NB4 (cell line): ENCODE measurements around the gene MEF2A.

ENCODE experiments used
- DNase-seq: peaks from one replicate; pipeline ENCODE4 v3.0.0; 2010; ENCODE audit warnings: low read depth
- H3K4me3 ChIP-seq: one replicate; pipeline ENCODE4 v1.5.1; 2011; ENCODE audit warnings: mild to moderate bottlenecking, low read depth, low read length, moderate library complexity
- MYC ChIP-seq: IDR thresholded peaks from 2 replicates; pipeline ENCODE4 v1.6.1; 2011; ENCODE audit warnings: low read depth, low read length
- POLR2A ChIP-seq: IDR thresholded peaks from 2 replicates; pipeline ENCODE4 v1.6.1; 2011; ENCODE audit warnings: mild to moderate bottlenecking; ENCODE audit not compliant: insufficient read length; ENCODE audit errors: extremely low read depth
- TF ChIP-seq, protein P1 (sequence below): IDR thresholded peaks from 2 replicates; pipeline ENCODE4 v1.6.1; 2011; ENCODE audit warnings: low read depth, low read length
- TF ChIP-seq, protein P2 (sequence below): IDR thresholded peaks from one replicate; pipeline ENCODE4 v1.5.1; 2012; ENCODE audit warnings: low read depth, low read length

Gene MEF2A

DNA sequence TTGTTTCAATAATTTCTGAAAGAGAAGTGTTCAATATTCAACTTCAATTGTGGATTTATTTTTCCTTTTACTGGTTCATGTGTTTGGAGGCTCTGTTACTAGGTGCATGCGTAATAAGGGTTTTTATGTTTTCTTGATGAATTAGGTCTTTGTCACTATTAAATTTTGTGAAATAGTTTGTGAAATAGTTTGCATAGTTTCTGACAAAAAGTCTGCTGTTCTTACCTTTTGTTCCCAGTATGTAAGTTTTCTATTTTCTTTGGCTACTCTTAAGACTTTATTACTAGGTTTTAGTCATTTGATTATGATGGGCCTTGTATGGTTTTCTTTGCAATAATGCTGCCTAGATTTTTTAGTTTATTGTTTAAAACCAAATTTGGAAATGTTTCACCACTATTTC lies 38.0 kb downstream of the MEF2A start:
- no peak overlapping the region for H3K4me3 ChIP-seq
- TF ChIP-seq, protein P1, sequence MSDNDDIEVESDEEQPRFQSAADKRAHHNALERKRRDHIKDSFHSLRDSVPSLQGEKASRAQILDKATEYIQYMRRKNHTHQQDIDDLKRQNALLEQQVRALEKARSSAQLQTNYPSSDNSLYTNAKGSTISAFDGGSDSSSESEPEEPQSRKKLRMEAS, result no peak
- TF ChIP-seq POLR2A (no peak), MYC (no peak)
- TF ChIP-seq, protein P2, sequence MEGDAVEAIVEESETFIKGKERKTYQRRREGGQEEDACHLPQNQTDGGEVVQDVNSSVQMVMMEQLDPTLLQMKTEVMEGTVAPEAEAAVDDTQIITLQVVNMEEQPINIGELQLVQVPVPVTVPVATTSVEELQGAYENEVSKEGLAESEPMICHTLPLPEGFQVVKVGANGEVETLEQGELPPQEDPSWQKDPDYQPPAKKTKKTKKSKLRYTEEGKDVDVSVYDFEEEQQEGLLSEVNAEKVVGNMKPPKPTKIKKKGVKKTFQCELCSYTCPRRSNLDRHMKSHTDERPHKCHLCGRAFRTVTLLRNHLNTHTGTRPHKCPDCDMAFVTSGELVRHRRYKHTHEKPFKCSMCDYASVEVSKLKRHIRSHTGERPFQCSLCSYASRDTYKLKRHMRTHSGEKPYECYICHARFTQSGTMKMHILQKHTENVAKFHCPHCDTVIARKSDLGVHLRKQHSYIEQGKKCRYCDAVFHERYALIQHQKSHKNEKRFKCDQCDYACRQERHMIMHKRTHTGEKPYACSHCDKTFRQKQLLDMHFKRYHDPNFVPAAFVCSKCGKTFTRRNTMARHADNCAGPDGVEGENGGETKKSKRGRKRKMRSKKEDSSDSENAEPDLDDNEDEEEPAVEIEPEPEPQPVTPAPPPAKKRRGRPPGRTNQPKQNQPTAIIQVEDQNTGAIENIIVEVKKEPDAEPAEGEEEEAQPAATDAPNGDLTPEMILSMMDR, result no peak
- DNase-seq, result no peak

GRCh38 chr15:99604865-99605264 lies 39.1 kb downstream of the MEF2A start:
- no peak overlapping the region for H3K4me3 ChIP-seq
- no peak for TF ChIP-seq POLR2A
- TF ChIP-seq, protein P2, result no peak
- no peak for TF ChIP-seq MYC
- TF ChIP-seq, protein P1, result no peak
- no peak for DNase-seq

- TF ChIP-seq MYC (no peak), POLR2A (no peak)
- TF ChIP-seq, protein P2, result no peak
- TF ChIP-seq, protein P1, result no peak
- DNase-seq, result no peak
- H3K4me3 ChIP-seq, result no peak overlapping the region
These were observed 39.7 kb downstream of the MEF2A start for GRCh38 chr15:99605490-99605931.

- no peak overlapping the region for H3K4me3 ChIP-seq
- TF ChIP-seq, protein P2, result no peak
- TF ChIP-seq, protein P1, result no peak
- TF ChIP-seq MYC, result no peak
- TF ChIP-seq POLR2A, result no peak
- no peak for DNase-seq
These were observed 40.2 kb downstream of the MEF2A start for GRCh38 chr15:99605990-99606389.

- TF ChIP-seq, protein P1, result no peak
- no peak for TF ChIP-seq POLR2A
- TF ChIP-seq, protein P2, result no peak
- TF ChIP-seq MYC, result no peak
- no peak overlapping the region for H3K4me3 ChIP-seq
- no peak for DNase-seq
These were observed 40.9 kb downstream of the MEF2A start for GRCh38 chr15:99606646-99607045.

GRCh38 chr15:99613481-99613880 lies 47.7 kb downstream of the MEF2A start:
- TF ChIP-seq MYC, result no peak
- no peak for TF ChIP-seq POLR2A
- TF ChIP-seq, protein P1, result no peak
- TF ChIP-seq, protein P2, result no peak
- DNase-seq, result no peak

More at GRCh38 chr15:99613481-99613880, 47.7 kb downstream of the MEF2A start:
- no peak overlapping the region for H3K4me3 ChIP-seq
